GM12878 (cell line): Measurements from ENCODE around the gene B4GALT4. TPM values are rescaled to one million over a fixed set of nuclear protein-coding genes. Genes with fewer than 3 reads are reported as not detected.

Experiments
- ATAC-seq: fragments of 200-7000 bp; cut with Tn5 transposase; 3 replicates; pipeline ENCODE4 v1.9.1; 2020; ENCODE audit warnings: mild to moderate bottlenecking, moderate library complexity
- BruUV-seq: library from RNA; stranded (reverse); fragments of 400-500 nt; replicated peaks from 2 replicates; lab custom pipeline; 2021; lab: Mats Ljungman, UMichigan
- CTCF ChIA-PET: fragments of 300-600 bp; sonication (Branson Sonifier 250); formaldehyde crosslinking; extraction: SDS; loops from one replicate; lab custom pipeline; 2021; ENCODE audit warnings: inconsistent platforms; lab: Yijun Ruan, JAX
- POLR2A ChIA-PET: fragments of 350-600 bp; formaldehyde crosslinking; extraction: SDS; loops from one replicate; lab custom pipeline; 2021; ENCODE audit warnings: inconsistent platforms; lab: Charles Lee
- RAD21 ChIA-PET: fragments of 300-600 bp; sonication (Branson Sonifier 250); formaldehyde crosslinking; loops from one replicate; lab custom pipeline; 2023; ENCODE audit warnings: antibody characterized with exemption; ENCODE audit not compliant: unreplicated experiment; lab: Charles Lee
- SMC1A ChIA-PET: fragments of 300-600 bp; sonication (Branson Sonifier 250); formaldehyde crosslinking; loops from one replicate; lab custom pipeline; 2023; ENCODE audit not compliant: unreplicated experiment, uncharacterized antibody; lab: Charles Lee
- DNase-seq: peaks from one replicate; pipeline ENCODE4 v3.0.0-alpha.2; 2011; ENCODE audit warnings: low read depth, low spot score
- FAIRE-seq: peaks from 3 replicates; lab custom pipeline; 2011; peaks lifted over from hg19 to GRCh38; lab: Jason Lieb, UNC
- H2AFZ ChIP-seq: 2 replicates; pipeline ENCODE4 v1.6.0; 2011; ENCODE audit warnings: low read depth, low read length, control low read depth; ENCODE audit not compliant: control insufficient read depth
- H3K27ac ChIP-seq: 2 replicates; pipeline ENCODE4 v1.5.1; 2011; ENCODE audit warnings: control low read depth; ENCODE audit not compliant: control insufficient read depth, insufficient read depth
- H3K27me3 ChIP-seq, 2 experiments: replicated peaks in 1 of 2; 2 replicates each; pipeline versions ENCODE4 v1.6.0 to v1.6.1; 2011; ENCODE audit warnings: low read length in 1 of 2; ENCODE audit not compliant: control insufficient read depth in 2 of 2, insufficient read depth in 2 of 2
- H3K36me3 ChIP-seq, 2 experiments: 2 replicates each; pipeline ENCODE4 v1.5.1; 2011; ENCODE audit warnings: low read length in 1 of 2; ENCODE audit not compliant: control insufficient read depth in 2 of 2, insufficient read depth in 2 of 2
- H3K4me1 ChIP-seq: 2 replicates; pipeline ENCODE4 v1.6.1; 2011; ENCODE audit warnings: mild to moderate bottlenecking, low read length, moderate library complexity, mixed read lengths; ENCODE audit not compliant: control insufficient read depth, insufficient read depth
- H3K4me2 ChIP-seq: 2 replicates; pipeline ENCODE4 v1.6.0; 2011; ENCODE audit warnings: control low read depth; ENCODE audit not compliant: control insufficient read depth, insufficient read depth
- H3K4me3 ChIP-seq: fragments of 200-600 bp; sonication (generic); 2 replicates; pipeline ENCODE4 v1.5.1; 2016
- H3K79me2 ChIP-seq: 2 replicates; pipeline ENCODE4 v1.6.0; 2011; ENCODE audit warnings: low read length; ENCODE audit not compliant: control insufficient read depth, insufficient read depth
- H3K9ac ChIP-seq: 2 replicates; pipeline ENCODE4 v1.8.0; 2011; ENCODE audit warnings: low read length, control low read depth, mixed read lengths; ENCODE audit not compliant: control insufficient read depth, insufficient read depth
- H3K9me3 ChIP-seq: replicated peaks from 3 replicates; pipeline ENCODE4 v1.5.1; 2011; ENCODE audit warnings: mild to moderate bottlenecking, low read length; ENCODE audit not compliant: control insufficient read depth, insufficient read depth
- H4K20me1 ChIP-seq: 2 replicates; pipeline ENCODE4 v1.6.0; 2011; ENCODE audit not compliant: control insufficient read depth, insufficient read depth
- KLF5 ChIP-seq: fragments of 450-650 bp; IDR thresholded peaks from 2 replicates; pipeline ENCODE4 v1.6.1; 2014; ENCODE audit warnings: mild to moderate bottlenecking; ENCODE audit not compliant: partially characterized antibody
- NKRF ChIP-seq: fragments of 450-650 bp; conservative IDR thresholded peaks from 2 replicates; pipeline ENCODE4 v1.6.1; 2017; ENCODE audit warnings: mild to moderate bottlenecking, moderate library complexity
- PAX5 ChIP-seq: IDR thresholded peaks from 2 replicates; pipeline ENCODE4 v1.6.1; 2011; ENCODE audit warnings: low read depth, low read length, borderline replicate concordance
- WGBS: methylation state at CpG from one replicate; pipeline ENCODE4 v1.1.6; 2016; ENCODE audit warnings: low lambda C conversion rate; ENCODE audit not compliant: insufficient replicate concordance, insufficient coverage; ENCODE audit errors: missing lambda C conversion rate; 5-methylcytosine and 5-hydroxymethylcytosine counted together
- in situ Hi-C: fragments of 300-500 bp; cut with MboI; formaldehyde crosslinking; loops from 9 replicates; pipeline ENCODE4 v1.14.3; 2018; ENCODE audit warnings: mixed read lengths
- intact Hi-C: fragments of 100-400 bp; cut with micrococcal nuclease; formaldehyde crosslinking; loops from one replicate; pipeline ENCODE4 v1.14.2; 2022; ENCODE audit not compliant: unreplicated experiment
- polyA plus RNA-seq, 11 experiments: library from polyadenylated mRNA; depleted of rRNA in 4 of 11; unstranded in 6 of 11; stranded (reverse) in 5 of 11; fragments of >200 nt; fragmentation: Nextera tagmentation in 4 of 11; fragmentation: Illumina TruSeq in 1 of 11; extraction: Ambion mirVana in 4 of 11; extraction: Trizol in 1 of 11; gene quantifications; 1 replicate in 1 of 11; 2 replicates in 10 of 11; pipeline versions ENCODE4 v1.2.1 to v1.2.3, GENCODE V29; 2011 to 2016; ENCODE audit warnings: inconsistent platforms in 2 of 11, missing spikeins in 2 of 11, low read depth in 1 of 11
- total RNA-seq, 4 experiments: library from RNA; depleted of rRNA in 3 of 4; stranded (reverse); fragments of >200 nt in 3 of 4; fragmentation: Illumina TruSeq in 1 of 4; extraction: Trizol in 1 of 4; gene quantifications; 2 replicates each; pipeline versions ENCODE4 v1.2.1 to v1.2.3, GENCODE V29; 2013 to 2021
- TF ChIP-seq, protein P1 (sequence below): fragments of 150-350 bp; IDR thresholded peaks from 2 replicates; pipeline ENCODE4 v1.6.1; 2016; ENCODE audit warnings: low read depth, low read length

The B4GALT4 gene
- total and polyA plus RNA-seq, 10 of the 15 experiments (the other 5 are each of a cell fraction or from before 2014, with no cell fraction given), result 8.8 to 16.7 (median 13.1) TPM

- no peak for TF ChIP-seq NKRF
- TF ChIP-seq, protein P1, sequence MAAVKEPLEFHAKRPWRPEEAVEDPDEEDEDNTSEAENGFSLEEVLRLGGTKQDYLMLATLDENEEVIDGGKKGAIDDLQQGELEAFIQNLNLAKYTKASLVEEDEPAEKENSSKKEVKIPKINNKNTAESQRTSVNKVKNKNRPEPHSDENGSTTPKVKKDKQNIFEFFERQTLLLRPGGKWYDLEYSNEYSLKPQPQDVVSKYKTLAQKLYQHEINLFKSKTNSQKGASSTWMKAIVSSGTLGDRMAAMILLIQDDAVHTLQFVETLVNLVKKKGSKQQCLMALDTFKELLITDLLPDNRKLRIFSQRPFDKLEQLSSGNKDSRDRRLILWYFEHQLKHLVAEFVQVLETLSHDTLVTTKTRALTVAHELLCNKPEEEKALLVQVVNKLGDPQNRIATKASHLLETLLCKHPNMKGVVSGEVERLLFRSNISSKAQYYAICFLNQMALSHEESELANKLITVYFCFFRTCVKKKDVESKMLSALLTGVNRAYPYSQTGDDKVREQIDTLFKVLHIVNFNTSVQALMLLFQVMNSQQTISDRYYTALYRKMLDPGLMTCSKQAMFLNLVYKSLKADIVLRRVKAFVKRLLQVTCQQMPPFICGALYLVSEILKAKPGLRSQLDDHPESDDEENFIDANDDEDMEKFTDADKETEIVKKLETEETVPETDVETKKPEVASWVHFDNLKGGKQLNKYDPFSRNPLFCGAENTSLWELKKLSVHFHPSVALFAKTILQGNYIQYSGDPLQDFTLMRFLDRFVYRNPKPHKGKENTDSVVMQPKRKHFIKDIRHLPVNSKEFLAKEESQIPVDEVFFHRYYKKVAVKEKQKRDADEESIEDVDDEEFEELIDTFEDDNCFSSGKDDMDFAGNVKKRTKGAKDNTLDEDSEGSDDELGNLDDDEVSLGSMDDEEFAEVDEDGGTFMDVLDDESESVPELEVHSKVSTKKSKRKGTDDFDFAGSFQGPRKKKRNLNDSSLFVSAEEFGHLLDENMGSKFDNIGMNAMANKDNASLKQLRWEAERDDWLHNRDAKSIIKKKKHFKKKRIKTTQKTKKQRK, result no peak
These were observed 3.4 kb downstream of the B4GALT4 start (continued) for GRCh38 chr3:119237299-119237698.

DNA sequence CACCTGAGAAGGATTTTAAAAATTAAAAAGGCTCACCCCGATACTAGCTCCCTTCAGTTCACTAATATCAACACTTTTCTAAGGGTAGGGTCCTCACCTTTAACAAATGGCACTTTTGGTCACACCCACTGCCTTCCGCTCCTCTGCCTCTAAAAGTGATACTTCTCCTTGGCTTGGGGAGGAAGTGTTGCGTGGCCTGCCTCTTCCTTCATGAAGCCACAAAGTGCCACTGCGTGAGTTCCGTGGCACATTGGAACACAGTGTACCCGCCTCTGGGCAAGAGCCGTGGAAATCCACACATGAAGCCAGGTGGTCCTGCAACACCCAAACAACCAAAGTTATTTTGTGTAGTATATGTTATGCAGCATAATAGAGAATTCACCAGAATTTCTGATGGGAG is 3.9 kb downstream of the B4GALT4 start:
- no peak overlapping the region for H3K27ac ChIP-seq
- H3K4me1 ChIP-seq, result peaks cover 4% of the 10 kb centered on the region; the same call in 1 of the 2 replicates
- TF ChIP-seq KLF5 (no peak), PAX5 (peak; percentile 67; the same call in 1 of the 2 replicates)
- intact Hi-C loops, result no loop called here
- ATAC-seq (no peak), DNase-seq (no peak), FAIRE-seq (no peak)
- H3K36me3 ChIP-seq, result peaks cover 0 to 1% of the 10 kb centered on the region in 2 experiments; a peak in 3 of 4 replicates
- ChIA-PET RAD21 (no interaction called here), SMC1A (no interaction called here), POLR2A (no interaction called here), CTCF (interaction anchor here (0.9 to 2.1 kb wide), 3 partner anchors 9 to 355 kb away, joined by 3 to 7 read pairs (median 4); no protein-coding TSS in a partner anchor)
- H2AFZ ChIP-seq, result no peak overlapping the region
- 68% methylated on average over 7 of the region's 7 CpGs for WGBS
- BruUV-seq, result no TSS peak
- H3K9me3 ChIP-seq, result no peaks in the 10 kb centered on the region
- no peak overlapping the region for H3K9ac ChIP-seq
- no peaks in the 10 kb centered on the region for H4K20me1 ChIP-seq
- no peaks in the 10 kb centered on the region for H3K27me3 ChIP-seq
- no peak overlapping the region for H3K4me3 ChIP-seq
- no peak overlapping the region for H3K4me2 ChIP-seq
- in situ Hi-C loops, result loop anchor here (10.0 kb wide), 1 partner anchor 352 kb away; no protein-coding TSS in a partner anchor
- peaks cover 19% of the 10 kb centered on the region for H3K79me2 ChIP-seq
